Stomach (tissue), 4 donors: ENCODE measurements around the gene C16orf78.

ENCODE experiments used
- EP300 ChIP-seq: sonication (generic); formaldehyde crosslinking; IDR thresholded peaks from one replicate; pipeline ENCODE4 v1.6.1; 2017; ENCODE audit warnings: antibody characterized with exemption
- POLR2AphosphoS5 ChIP-seq, 3 donors: sonication (generic); formaldehyde crosslinking; IDR thresholded peaks; one replicate each; pipeline ENCODE4 v1.6.1; 2016; ENCODE audit warnings: antibody characterized with exemption in 3 of 3
- TF ChIP-seq, protein P1 (sequence below), 7 experiments: fragments of 450-650 bp in 4 of 7; fragments of 200-600 bp in 3 of 7; sonication (generic) in 3 of 7; IDR thresholded peaks; one replicate each; pipeline ENCODE4 v1.5.1; 2016 to 2019; ENCODE audit warnings: antibody characterized with exemption in 7 of 7, control low read depth in 2 of 7, mild to moderate bottlenecking in 1 of 7

DNA sequence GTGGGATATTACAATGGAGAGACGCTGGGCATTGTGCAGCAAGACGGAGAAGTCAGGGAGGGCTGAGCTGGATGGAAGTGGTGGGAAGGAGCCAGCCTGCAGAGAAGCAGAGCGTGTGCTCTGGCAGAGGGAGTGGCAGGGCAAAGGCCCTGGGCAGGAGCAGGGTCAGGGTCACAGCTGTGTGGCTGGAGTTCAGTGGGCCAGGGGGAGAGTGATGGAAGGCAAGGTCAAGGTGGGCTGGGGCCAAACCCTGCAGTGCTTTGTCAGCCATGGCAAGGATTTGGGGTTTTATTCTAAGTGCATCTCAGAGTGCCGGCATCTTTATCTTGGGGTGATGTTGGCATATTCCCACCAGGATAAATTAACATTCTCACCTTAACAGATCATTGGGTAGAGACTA, 31.9 kb upstream of the C16orf78 start:
- TF ChIP-seq, protein P1, sequence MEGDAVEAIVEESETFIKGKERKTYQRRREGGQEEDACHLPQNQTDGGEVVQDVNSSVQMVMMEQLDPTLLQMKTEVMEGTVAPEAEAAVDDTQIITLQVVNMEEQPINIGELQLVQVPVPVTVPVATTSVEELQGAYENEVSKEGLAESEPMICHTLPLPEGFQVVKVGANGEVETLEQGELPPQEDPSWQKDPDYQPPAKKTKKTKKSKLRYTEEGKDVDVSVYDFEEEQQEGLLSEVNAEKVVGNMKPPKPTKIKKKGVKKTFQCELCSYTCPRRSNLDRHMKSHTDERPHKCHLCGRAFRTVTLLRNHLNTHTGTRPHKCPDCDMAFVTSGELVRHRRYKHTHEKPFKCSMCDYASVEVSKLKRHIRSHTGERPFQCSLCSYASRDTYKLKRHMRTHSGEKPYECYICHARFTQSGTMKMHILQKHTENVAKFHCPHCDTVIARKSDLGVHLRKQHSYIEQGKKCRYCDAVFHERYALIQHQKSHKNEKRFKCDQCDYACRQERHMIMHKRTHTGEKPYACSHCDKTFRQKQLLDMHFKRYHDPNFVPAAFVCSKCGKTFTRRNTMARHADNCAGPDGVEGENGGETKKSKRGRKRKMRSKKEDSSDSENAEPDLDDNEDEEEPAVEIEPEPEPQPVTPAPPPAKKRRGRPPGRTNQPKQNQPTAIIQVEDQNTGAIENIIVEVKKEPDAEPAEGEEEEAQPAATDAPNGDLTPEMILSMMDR (IDR thresholded peaks at IDR 0.05) = no peak
- TF ChIP-seq EP300 (no peak), POLR2AphosphoS5 (IDR thresholded peaks at IDR 0.05) (no peak)
